ENCODE results near the gene ROBO1.
"Not testable (repeated sequence)": the region's sequence is repeated elsewhere in the genome, so short reads cannot be mapped to it uniquely, and the experiment has no call there.

ROBO1 gene

GRCh38 chr3:78757731-78758130 is 1010.1 kb downstream of the ROBO1 start:
- DNase-seq, result no peak

- DNase-seq, result no peak
Measured at GRCh38 chr3:78754066-78754743, 1013.6 kb downstream of the ROBO1 start.

GRCh38 chr3:78751266-78751665 is 1016.5 kb downstream of the ROBO1 start:
- DNase-seq, result no peak

GRCh38 chr3:78750291-78750690 is 1017.5 kb downstream of the ROBO1 start:
- not testable (repeated sequence) for DNase-seq

- no peak for DNase-seq
Measured at GRCh38 chr3:78749056-78749455, 1018.7 kb downstream of the ROBO1 start.

GRCh38 chr3:78745847-78746246 is 1022.0 kb downstream of the ROBO1 start:
- no peak for DNase-seq

GRCh38 chr3:78742491-78742890 is 1025.3 kb downstream of the ROBO1 start:
- no peak for DNase-seq

GRCh38 chr3:78742041-78742440 is 1025.8 kb downstream of the ROBO1 start:
- no peak for DNase-seq

GRCh38 chr3:78741066-78741645 is 1026.6 kb downstream of the ROBO1 start:
- DNase-seq, result no peak

- no peak for DNase-seq
Measured at GRCh38 chr3:78738833-78739232, 1029.0 kb downstream of the ROBO1 start.

GRCh38 chr3:78737988-78738387 is 1029.8 kb downstream of the ROBO1 start:
- no peak for DNase-seq

GRCh38 chr3:78736863-78737262 is 1030.9 kb downstream of the ROBO1 start:
- no peak for DNase-seq

GRCh38 chr3:78734048-78734637 is 1033.7 kb downstream of the ROBO1 start:
- DNase-seq, result no peak

GRCh38 chr3:78732893-78733292 is 1034.9 kb downstream of the ROBO1 start:
- DNase-seq, result no peak

- DNase-seq, result no peak
Measured at GRCh38 chr3:78732471-78732870, 1035.3 kb downstream of the ROBO1 start.

GRCh38 chr3:78729946-78730345 is 1037.9 kb downstream of the ROBO1 start:
- DNase-seq, result no peak

- DNase-seq, result no peak
Measured at GRCh38 chr3:78728406-78729145, 1039.2 kb downstream of the ROBO1 start.

- DNase-seq, result no peak
Measured at GRCh38 chr3:78726545-78726944, 1041.3 kb downstream of the ROBO1 start.

GRCh38 chr3:78725703-78726246 is 1042.0 kb downstream of the ROBO1 start:
- no peak for DNase-seq

- DNase-seq, result no peak
Measured at GRCh38 chr3:78724859-78725258, 1042.9 kb downstream of the ROBO1 start.

- not testable (repeated sequence) for DNase-seq
Measured at GRCh38 chr3:78724364-78724763, 1043.4 kb downstream of the ROBO1 start.

- no peak for DNase-seq
Measured at GRCh38 chr3:78721771-78722543, 1045.8 kb downstream of the ROBO1 start.

GRCh38 chr3:78718707-78719106 is 1049.1 kb downstream of the ROBO1 start:
- DNase-seq, result no peak

Data from activated CD4-positive, alpha-beta T cell treated with anti-CD3 and anti-CD28 coated beads for 4 hours (primary cell).